GM12878 (cell line): ENCODE measurements around the gene DPM1. TPM values are rescaled to one million over a fixed set of nuclear protein-coding genes. Genes with fewer than 3 reads are reported as not detected.

Experiments
- CREM ChIP-seq: IDR thresholded peaks from 2 replicates; pipeline ENCODE4 v1.6.1; 2014; ENCODE audit warnings: antibody characterized with exemption, low read depth
- EED ChIP-seq: sonication (generic); IDR thresholded peaks from 2 replicates; pipeline ENCODE4 v1.6.1; 2016; ENCODE audit warnings: antibody characterized with exemption, low read depth
- EP300 ChIP-seq, 2 experiments: fragments of 150-350 bp in 1 of 2; IDR thresholded peaks; 2 replicates each; pipeline ENCODE4 v1.6.1; 2011 to 2012; ENCODE audit warnings: low read depth in 2 of 2, low read length in 2 of 2, borderline replicate concordance in 1 of 2, improper control_type of control experiment in 1 of 2, inconsistent platforms in 1 of 2; ENCODE audit not compliant: control insufficient read depth in 1 of 2
- FOS ChIP-seq: IDR thresholded peaks from 3 replicates; pipeline ENCODE4 v1.6.1; 2011; ENCODE audit warnings: borderline replicate concordance; ENCODE audit not compliant: insufficient read length; ENCODE audit errors: extremely low read depth
- GABPA ChIP-seq: IDR thresholded peaks from 2 replicates; pipeline ENCODE4 v1.6.1; 2014; ENCODE audit warnings: antibody characterized with exemption, low read depth, mild to moderate bottlenecking, inconsistent platforms
- HDGF ChIP-seq: fragments of 450-650 bp; IDR thresholded peaks from 2 replicates; pipeline ENCODE4 v1.6.1; 2016; ENCODE audit warnings: antibody characterized with exemption
- KLF5 ChIP-seq: fragments of 450-650 bp; IDR thresholded peaks from 2 replicates; pipeline ENCODE4 v1.6.1; 2014; ENCODE audit warnings: mild to moderate bottlenecking; ENCODE audit not compliant: partially characterized antibody
- MTA3 ChIP-seq: IDR thresholded peaks from 2 replicates; pipeline ENCODE4 v1.6.1; 2012; ENCODE audit warnings: low read length, inconsistent platforms, borderline replicate concordance
- MXI1 ChIP-seq: fragments of 150-350 bp; IDR thresholded peaks from 2 replicates; pipeline ENCODE4 v1.6.1; 2011; ENCODE audit warnings: low read depth, mild to moderate bottlenecking, inconsistent platforms, low read length, improper control_type of control experiment
- MYB ChIP-seq: fragments of 150-350 bp; IDR thresholded peaks from 2 replicates; pipeline ENCODE4 v1.6.1; 2014; ENCODE audit warnings: mild to moderate bottlenecking, low read depth, low read length, borderline replicate concordance
- NR2F1 ChIP-seq: fragments of 450-650 bp; conservative IDR thresholded peaks from 2 replicates; pipeline ENCODE4 v1.6.1; 2017; ENCODE audit warnings: mild to moderate bottlenecking
- NRF1 ChIP-seq: conservative IDR thresholded peaks from 2 replicates; pipeline ENCODE4 v1.6.1; 2011; ENCODE audit warnings: mild to moderate bottlenecking, low read depth, low read length, improper control_type of control experiment
- POLR2AphosphoS2 ChIP-seq: IDR thresholded peaks from 2 replicates; pipeline ENCODE4 v1.6.1; 2011; ENCODE audit warnings: low read depth, mild to moderate bottlenecking, low read length, improper control_type of control experiment, moderate library complexity
- RUNX3 ChIP-seq: IDR thresholded peaks from 2 replicates; pipeline ENCODE4 v1.6.1; 2012; ENCODE audit warnings: low read length, inconsistent platforms
- SUPT20H ChIP-seq: IDR thresholded peaks from 2 replicates; pipeline ENCODE4 v1.6.1; 2011; ENCODE audit warnings: low read depth, mild to moderate bottlenecking, low read length, moderate library complexity, borderline replicate concordance; ENCODE audit not compliant: control insufficient read depth
- SUZ12 ChIP-seq: fragments of 200-600 bp; sonication (generic); IDR thresholded peaks from one replicate; pipeline ENCODE4 v1.6.1; 2018; ENCODE audit warnings: antibody characterized with exemption, mild to moderate bottlenecking; ENCODE audit not compliant: unreplicated experiment
- TARDBP ChIP-seq: IDR thresholded peaks from 2 replicates; pipeline ENCODE4 v1.6.1; 2016; ENCODE audit warnings: borderline replicate concordance
- TBL1XR1 ChIP-seq: IDR thresholded peaks from 2 replicates; pipeline ENCODE4 v1.6.1; 2012; ENCODE audit warnings: low read depth, low read length, improper control_type of control experiment
- YBX1 ChIP-seq: fragments of 450-650 bp; IDR thresholded peaks from 2 replicates; pipeline ENCODE4 v1.6.1; 2016; ENCODE audit warnings: antibody characterized with exemption
- ZNF217 ChIP-seq: fragments of 450-650 bp; IDR thresholded peaks from 2 replicates; pipeline ENCODE4 v1.6.1; 2017; ENCODE audit warnings: antibody characterized with exemption, mild to moderate bottlenecking
- ZNF24 ChIP-seq: fragments of 450-650 bp; IDR thresholded peaks from 2 replicates; pipeline ENCODE4 v1.6.1; 2017; ENCODE audit warnings: antibody characterized with exemption, mild to moderate bottlenecking
- ZNF384 ChIP-seq: IDR thresholded peaks from 2 replicates; pipeline ENCODE4 v1.6.1; 2012; ENCODE audit warnings: low read depth, mild to moderate bottlenecking, low read length, improper control_type of control experiment, borderline replicate concordance
- ZSCAN29 ChIP-seq: fragments of 450-650 bp; IDR thresholded peaks from 2 replicates; pipeline ENCODE4 v1.6.1; 2017; ENCODE audit warnings: mild to moderate bottlenecking, moderate library complexity
- polyA plus RNA-seq, 11 experiments: library from polyadenylated mRNA; depleted of rRNA in 4 of 11; unstranded in 6 of 11; stranded (reverse) in 5 of 11; fragments of >200 nt; fragmentation: Nextera tagmentation in 4 of 11; fragmentation: Illumina TruSeq in 1 of 11; extraction: Ambion mirVana in 4 of 11; extraction: Trizol in 1 of 11; gene quantifications; 1 replicate in 1 of 11; 2 replicates in 10 of 11; pipeline versions ENCODE4 v1.2.1 to v1.2.3, GENCODE V29; 2011 to 2016; ENCODE audit warnings: inconsistent platforms in 2 of 11, missing spikeins in 2 of 11, low read depth in 1 of 11
- total RNA-seq, 4 experiments: library from RNA; depleted of rRNA in 3 of 4; stranded (reverse); fragments of >200 nt in 3 of 4; fragmentation: Illumina TruSeq in 1 of 4; extraction: Trizol in 1 of 4; gene quantifications; 2 replicates each; pipeline versions ENCODE4 v1.2.1 to v1.2.3, GENCODE V29; 2013 to 2021
- TF ChIP-seq, protein P1 (sequence below): fragments of 450-650 bp; formaldehyde crosslinking; IDR thresholded peaks from 2 replicates; pipeline ENCODE4 v1.4.0; 2022; ENCODE audit warnings: mild to moderate bottlenecking, moderate library complexity
- TF ChIP-seq, protein P2 (sequence below): fragments of 450-650 bp; IDR thresholded peaks from 2 replicates; pipeline ENCODE4 v1.6.1; 2017; ENCODE audit warnings: borderline replicate concordance

Gene DPM1
- total and polyA plus RNA-seq, 10 of the 15 experiments (the other 5 are each of a cell fraction or from before 2014, with no cell fraction given), result 53.3 to 167 (median 108) TPM

DNA sequence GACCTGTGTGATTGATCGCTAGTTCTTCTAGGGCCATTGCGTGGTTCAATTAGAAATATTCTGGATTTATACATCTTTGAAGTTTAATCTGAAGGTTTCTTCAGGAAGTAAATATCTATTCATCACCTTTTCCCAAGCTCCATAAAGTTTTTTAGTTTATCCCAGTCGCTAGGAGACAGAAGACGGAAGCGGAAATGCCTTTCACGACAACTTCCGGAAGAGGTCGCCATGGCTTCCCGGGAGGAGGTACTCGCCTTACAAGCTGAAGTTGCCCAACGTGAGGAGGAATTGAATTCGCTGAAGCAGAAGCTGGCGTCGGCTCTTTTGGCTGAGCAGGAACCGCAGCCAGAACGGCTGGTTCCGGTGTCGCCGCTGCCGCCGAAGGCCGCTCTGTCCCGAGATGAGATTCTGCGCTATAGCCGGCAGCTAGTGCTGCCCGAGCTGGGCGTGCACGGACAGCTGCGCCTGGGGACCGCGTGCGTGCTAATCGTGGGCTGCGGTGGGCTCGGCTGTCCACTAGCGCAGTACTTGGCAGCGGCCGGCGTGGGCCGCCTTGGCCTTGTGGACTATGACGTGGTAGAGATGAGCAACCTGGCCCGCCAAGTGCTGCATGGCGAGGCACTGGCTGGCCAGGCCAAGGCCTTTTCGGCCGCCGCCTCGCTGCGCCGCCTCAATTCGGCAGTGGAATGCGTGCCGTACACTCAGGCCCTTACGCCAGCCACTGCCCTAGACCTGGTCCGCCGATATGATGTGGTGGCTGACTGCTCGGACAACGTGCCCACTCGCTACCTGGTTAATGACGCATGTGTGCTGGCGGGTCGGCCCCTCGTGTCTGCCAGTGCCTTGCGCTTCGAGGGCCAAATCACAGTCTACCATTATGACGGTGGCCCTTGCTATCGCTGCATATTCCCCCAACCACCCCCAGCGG lies 547 bp upstream of the DPM1 start, which contains the start of gene MOCS3 (continued):
- TF ChIP-seq, protein P1, sequence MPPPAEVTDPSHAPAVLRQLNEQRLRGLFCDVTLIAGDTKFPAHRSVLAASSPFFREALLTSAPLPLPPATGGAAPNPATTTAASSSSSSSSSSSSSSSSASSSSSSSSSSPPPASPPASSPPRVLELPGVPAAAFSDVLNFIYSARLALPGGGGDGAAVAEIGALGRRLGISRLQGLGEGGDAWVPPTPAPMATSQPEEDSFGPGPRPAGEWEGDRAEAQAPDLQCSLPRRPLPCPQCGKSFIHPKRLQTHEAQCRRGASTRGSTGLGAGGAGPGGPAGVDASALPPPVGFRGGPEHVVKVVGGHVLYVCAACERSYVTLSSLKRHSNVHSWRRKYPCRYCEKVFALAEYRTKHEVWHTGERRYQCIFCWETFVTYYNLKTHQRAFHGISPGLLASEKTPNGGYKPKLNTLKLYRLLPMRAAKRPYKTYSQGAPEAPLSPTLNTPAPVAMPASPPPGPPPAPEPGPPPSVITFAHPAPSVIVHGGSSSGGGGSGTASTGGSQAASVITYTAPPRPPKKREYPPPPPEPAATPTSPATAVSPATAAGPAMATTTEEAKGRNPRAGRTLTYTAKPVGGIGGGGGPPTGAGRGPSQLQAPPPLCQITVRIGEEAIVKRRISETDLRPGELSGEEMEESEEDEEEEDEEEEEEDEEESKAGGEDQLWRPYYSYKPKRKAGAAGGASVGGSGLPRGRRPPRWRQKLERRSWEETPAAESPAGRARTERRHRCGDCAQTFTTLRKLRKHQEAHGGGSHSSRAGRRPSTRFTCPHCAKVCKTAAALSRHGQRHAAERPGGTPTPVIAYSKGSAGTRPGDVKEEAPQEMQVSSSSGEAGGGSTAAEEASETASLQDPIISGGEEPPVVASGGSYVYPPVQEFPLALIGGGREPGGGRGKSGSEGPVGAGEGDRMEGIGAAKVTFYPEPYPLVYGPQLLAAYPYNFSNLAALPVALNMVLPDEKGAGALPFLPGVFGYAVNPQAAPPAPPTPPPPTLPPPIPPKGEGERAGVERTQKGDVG (CRISPR knock-in tag), result 0 out of 2 replicates have a peak, but pooled peaks have one; percentile 18
- TF ChIP-seq KLF5 (peak; percentile 99), GABPA (peak; percentile 96), MYB (no peak), EED (no peak), TBL1XR1 (no peak; the same call in 1 of the 2 replicates), POLR2AphosphoS2 (0 out of 2 replicates have a peak, but pooled peaks have one; percentile 11), ZSCAN29 (no peak), YBX1 (no peak), ZNF384 (no peak), CREM (no peak; the same call in none of the 2 replicates), SUPT20H (no peak), EP300 (IDR thresholded peaks at IDR 0.05; ENCODE audit: borderline replicate concordance in 1 of 2, control insufficient read depth in 1 of 2, low read depth in 2 of 2, low read length in 2 of 2) (no peak), MTA3 (no peak), TARDBP (no peak), NR2F1 (no peak), SUZ12 (no peak), MXI1 (peak; percentile 98), HDGF (peak; percentile 64; the same call in 1 of the 2 replicates), ZNF217 (no peak), ZNF24 (peak; percentile 83), NRF1 (no peak), RUNX3 (no peak; the same call in none of the 2 replicates), FOS (no peak)
- TF ChIP-seq, protein P2, sequence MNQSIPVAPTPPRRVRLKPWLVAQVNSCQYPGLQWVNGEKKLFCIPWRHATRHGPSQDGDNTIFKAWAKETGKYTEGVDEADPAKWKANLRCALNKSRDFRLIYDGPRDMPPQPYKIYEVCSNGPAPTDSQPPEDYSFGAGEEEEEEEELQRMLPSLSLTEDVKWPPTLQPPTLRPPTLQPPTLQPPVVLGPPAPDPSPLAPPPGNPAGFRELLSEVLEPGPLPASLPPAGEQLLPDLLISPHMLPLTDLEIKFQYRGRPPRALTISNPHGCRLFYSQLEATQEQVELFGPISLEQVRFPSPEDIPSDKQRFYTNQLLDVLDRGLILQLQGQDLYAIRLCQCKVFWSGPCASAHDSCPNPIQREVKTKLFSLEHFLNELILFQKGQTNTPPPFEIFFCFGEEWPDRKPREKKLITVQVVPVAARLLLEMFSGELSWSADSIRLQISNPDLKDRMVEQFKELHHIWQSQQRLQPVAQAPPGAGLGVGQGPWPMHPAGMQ, result no peak
